Activated CD4-positive, alpha-beta T cell treated with anti-CD3 and anti-CD28 coated beads, Interleukin-2, Interleukin-6, amounts not matched to agents 100 ng/mL and 50 ng/mL, durations not matched to agents 16 hours and 8 hours (primary cell): ENCODE data around the gene MTUS2.
A peak's percentile ranks its signal among the peaks of the same experiment; 100 is the strongest.

Experiments
- DNase-seq: peaks from one replicate; pipeline ENCODE4 v3.0.0-alpha.2; 2020

Gene MTUS2

DNA sequence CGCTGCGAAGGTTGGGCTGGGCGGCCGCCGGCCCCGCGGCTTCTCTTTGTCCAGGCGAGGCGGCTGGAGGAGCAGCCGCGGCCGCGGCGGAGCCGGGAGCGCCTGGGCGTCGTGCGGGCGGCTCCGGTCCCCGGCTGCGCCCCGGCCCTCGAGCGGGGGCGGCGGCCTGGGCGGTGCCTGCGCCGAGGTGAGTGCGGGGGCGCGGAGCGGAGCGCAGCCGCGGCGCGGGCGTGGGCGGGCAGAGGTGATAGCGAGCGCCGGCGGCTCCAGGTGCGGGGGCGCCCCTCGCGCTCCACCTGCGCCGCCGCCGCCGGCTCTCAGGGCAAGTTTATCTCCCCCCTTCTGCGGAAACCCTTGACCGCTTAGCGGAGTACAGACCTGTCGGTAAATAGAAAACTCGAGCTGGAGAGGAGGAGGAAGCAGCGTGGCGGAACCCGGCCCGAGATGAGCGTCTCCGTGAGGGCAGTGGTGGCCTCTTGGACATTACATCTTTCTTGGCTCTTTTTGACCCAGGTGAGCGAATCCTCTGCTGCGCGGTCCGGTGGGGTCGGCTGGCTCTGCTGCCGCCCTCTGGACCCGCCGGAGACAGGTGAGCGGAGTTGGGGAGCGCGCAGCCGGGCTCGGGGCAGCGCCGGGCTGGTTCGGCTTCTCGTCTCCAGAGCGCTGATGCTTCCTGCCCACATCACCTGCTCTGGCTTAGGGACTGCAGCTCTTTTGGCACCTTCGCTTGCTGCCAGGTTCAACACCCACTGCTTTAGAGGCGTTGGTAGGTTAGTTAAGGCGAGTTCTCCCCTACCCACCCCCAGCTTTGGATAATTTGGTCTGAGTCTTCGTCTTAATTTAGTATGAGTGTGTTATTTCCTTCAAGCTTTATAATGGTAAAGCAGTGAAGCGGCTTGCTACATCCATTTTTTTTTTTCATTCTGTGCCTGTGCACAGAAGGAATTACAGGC lies at the start of gene MTUS2:
Gene MTUS2 (plus strand): TSS at position 241 of the 953 bp plus-strand sequence.
- DNase-seq, result peak; percentile 6

DNA sequence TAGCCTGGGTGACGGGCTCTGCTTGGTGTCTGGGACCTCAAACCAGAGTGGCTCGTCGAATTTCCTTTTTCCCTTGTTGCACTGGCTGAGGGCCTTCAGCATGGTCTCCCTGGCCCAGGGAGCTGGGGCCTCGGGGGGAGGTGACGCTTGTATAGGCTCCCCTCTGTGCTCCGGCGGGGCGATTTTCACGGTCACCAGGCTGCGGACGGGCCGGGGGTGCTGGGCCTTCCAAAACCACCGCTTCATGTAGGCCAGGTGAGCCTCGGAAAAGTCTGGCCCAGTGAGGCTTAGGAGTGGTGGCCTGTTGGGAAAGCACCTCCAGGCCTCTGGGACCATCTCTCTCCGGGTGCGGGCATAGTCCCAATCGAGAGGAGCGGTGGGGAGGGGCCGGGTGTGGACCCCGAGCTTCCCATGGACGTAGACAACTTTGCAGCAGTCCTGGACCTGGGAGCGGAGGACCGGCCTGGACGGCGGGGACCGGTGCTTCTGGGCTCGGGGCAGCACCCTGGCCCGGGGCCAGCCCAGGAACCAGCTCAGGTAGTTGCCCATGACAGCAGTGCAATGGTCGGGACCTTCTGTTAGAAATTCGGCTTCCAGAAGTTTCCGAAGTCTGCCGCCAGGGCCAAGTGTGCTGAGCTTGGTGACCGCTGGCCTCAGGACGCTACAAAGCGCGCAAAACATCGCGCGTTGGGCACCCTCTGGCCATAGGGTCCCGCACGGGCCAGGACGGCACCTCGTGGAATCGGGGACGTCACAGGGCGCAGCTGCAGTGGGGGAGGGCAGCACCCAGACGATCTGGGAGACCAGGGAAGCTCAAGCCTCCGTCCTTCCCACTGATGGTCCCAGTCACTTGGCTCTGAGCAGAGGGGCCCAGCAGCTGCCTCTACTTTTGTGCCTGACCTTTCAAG lies 41.6 kb upstream of the MTUS2 start:
- no peak for DNase-seq

DNA sequence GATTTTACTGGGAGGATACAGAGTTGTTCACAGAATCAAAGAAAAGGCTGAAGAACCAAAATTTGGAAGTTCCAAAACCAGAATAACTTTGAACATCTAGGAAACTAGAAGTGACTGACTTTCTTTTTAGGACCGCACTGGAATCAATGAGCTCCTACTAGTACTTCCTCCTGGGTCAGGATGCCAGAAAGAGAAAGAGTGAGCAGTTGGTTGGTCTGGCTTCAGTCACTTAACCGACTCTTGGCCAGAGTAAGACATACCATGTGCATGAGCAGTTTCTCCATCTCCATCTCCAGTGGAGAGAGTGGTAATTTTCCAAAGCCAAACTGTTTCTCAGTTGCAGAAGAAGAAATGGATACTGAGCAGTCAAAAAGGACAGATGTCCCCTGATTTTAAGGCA lies 27.1 kb upstream of the MTUS2 start:
- no peak for DNase-seq

DNA sequence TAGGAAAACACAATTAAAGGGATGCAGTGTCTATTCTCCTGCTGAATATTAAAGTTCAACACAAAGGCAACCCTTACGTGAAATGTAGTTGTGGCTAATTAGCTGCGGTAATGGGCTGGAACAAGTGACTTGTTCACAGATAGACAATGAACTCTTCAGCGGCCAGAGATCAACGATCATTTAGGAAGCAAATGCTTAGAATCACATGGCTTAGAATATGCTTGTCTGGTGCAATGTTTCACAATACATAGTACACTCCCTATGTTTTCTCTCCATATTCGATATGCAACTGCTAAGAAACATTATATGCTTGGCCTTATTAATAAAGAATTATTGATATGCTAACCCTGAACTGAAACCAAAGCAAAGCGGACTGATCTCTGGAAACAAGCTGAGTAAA lies 25.7 kb upstream of the MTUS2 start:
- DNase-seq, result no peak

DNA sequence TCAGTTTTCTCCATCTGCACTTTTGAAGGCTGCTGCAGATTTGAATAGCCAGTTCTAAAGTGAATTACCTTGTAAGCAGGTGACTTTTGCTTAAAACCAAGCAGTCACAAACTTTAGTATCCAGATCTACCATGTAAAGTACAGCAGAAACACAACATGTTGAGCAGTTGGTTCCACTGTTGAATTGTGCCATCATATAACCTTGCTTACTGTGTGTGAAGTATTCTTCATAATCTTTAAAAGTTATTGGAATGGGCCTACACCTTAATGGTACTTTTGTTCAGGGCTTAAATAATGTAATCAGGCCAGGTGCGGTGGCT lies 23.2 kb upstream of the MTUS2 start:
- DNase-seq, result no peak

DNA sequence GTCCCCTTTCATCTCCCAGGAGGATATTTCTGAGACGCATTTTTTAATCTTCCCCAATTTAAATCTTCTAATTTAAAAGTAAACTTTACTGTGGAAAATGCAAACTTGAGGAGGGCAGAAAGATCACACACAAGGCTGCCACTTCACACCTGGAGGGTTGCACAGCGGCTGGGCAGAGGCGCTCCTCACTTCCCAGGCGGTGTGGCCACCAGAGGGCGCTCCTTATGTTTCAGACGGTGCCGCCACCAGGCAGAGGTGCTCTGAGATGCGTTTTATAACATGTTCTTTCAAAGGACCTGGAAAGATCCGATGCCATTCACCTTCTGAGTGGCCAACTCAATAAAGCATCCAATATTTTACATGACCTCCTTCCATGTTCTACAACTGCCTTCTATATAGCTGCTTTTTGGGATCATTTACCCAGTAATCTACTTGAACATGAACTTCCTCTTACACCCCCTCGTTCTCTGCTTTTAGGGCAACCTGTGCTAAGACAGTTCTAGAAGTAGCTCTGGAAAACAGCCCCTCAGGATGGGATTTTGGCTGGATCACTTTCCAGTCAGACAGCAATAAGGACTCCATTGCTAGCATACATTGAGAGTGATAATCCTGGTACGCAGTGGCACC lies 14.8 kb upstream of the MTUS2 start:
- DNase-seq, result peak; percentile 62

DNA sequence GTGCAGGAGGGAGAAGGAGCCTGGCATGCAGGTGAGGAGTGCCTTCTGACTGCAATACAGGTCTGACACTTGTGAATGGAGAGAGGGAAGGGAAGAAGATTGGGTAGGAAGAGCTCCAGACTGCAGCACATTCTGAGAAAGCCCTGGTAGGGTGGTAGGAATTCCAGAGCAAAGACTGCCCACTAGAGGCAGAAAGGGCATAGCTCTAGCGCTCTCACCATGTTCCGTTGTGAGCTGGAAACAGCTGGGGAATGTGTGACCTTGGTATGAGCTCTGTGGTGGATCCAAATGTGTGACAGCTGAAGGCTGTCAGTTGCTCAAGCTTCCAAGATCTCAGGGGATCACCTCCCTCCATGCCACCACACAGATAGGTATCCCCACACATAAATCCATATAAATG lies 2.9 kb upstream of the MTUS2 start:
- no peak for DNase-seq

DNA sequence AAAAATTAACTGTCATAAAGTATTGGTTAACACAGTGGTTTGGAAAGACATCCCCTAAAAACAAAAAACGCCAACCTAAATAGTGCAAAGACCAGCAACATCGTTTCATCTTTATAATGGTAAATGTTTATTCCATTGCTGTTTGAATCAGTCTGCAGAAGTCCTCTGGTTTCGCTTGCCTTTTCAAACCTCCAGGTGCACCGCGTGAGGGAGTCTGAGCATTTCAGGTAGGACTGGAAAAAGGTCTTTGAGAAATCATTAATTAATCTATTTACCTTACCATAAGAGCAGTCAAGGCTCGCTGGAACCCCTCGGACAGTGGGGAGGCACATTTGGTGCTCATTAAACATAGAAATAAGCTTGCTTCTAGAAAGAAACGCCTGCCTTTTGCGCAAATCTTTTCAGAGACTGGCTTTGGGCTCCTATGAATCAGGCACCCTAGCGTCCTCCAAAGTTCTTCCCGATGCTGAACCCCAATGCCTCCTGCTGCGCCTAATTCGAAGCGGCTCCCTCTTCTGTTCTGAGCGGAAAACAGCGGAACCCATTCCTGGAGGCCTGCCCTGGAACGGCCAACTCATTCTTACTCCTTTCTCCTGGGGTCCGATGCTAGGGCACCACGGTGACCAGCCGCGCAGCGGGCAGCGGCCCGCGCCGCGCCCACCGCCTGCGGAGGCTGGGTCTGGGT lies 951 bp upstream of the MTUS2 start:
- no peak for DNase-seq

DNA sequence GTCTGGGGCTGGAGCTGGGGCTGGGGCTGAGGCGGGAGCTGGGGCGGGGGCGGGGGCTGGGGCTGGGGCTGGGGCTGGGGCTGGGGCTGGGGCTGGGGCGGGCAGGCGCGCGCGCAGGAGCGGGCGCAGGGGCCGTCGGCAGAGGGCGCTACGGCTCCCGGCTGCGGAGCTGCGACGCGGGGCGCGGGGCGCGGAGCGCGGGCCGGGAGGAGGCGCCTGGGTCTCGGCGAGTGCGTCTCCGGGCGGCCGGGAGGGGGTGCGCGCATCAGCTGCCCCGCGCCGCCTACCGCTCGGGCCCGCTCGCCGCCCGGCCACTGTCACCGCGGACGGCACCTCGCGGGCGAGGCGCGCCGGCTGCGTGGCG lies 422 bp upstream of the MTUS2 start:
- DNase-seq, result peak; percentile 72

DNA sequence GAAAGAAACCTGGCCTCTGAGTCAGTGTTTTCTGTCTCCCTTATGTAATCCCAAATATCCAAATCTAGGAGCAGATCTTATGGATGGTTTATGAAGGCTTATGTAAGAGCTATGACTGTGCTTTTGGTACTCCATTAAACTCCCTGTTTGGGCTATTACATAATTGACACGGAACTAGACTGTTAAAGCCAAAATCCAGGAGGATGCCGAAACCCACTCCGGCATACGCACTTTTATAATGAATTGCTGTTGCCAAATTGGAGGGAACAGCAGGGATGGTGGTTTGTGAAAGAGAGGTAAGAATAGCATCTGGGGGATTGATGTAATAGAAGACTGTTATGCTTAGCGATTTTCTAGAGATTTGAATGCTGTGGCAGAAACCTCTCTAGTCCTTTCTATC lies 2.0 kb downstream of the MTUS2 start:
- no peak for DNase-seq

DNA sequence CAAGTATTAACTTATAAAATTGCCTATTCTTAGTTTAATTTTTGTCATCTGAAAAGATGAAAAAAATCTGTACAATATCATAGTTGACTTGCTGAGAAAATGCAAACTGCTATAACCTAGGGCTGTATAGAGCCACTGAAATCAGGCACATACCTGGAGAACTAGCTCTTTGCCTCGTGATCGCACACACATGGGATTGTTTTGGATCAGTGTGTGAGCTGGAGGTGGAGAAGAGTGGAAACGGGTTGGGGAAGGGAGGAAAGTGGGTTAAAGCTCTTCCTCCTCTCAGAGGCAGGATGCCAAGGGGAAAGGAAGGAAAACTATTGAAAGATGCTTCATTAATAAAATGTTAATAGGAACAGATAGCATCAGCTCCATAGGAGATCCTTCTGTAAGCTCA lies 2.7 kb downstream of the MTUS2 start:
- no peak for DNase-seq

DNA sequence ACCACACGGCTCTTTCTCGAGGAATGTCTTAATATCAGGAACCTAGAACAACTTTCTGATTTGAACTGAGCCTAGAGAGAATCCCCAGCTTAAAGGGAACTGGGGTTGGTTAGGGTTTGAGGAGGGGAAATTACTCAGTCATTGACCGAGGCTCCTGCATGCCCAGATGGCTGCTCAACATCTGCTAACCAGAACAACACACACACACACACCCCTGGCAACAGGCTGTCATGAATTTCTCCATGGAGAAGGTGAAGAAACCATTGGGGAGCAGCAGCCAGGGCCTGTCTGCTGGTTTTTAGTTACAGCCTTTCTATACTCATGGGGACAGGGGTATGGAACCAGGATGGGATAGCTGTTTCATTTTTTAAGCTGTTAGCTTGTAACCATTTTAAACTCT lies 5.2 kb downstream of the MTUS2 start:
- no peak for DNase-seq

DNA sequence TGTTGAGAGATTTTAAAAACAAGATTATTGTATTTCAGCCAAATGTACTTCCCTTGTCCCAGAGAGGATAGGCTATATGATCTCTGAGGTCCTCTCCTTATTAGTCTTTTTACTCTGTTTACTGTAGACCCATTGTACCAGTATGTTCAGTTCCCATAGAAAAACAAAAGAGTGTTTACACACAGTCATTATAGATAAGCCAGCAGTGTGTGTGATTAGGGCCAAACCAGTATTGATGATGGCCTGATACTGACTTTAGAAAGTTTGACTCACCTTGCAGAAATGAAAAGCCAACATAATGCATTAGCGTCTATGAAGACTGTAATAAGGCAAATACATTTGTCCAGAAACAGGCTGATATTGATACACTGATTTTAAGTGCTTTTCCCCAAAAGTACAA lies 6.2 kb downstream of the MTUS2 start:
- DNase-seq, result no peak

DNA sequence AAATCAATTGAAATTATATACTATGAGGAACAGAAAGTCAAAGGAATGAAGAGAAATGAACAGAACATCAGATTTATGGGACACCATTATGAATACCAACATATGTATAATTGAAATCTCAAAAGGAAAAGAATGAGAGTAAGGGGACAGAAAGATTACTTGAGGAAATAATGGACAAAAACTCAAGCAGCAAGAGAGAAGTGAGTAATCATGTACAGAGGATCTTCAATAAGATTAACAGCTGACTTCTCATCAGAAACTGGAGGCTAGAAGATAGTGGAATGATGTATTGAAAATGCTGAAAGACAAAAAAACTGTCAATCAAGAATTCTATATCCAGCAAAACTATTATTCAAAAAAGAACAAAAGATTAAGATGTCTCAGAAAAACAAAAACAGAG lies 10.4 kb downstream of the MTUS2 start:
- DNase-seq, result no peak

DNA sequence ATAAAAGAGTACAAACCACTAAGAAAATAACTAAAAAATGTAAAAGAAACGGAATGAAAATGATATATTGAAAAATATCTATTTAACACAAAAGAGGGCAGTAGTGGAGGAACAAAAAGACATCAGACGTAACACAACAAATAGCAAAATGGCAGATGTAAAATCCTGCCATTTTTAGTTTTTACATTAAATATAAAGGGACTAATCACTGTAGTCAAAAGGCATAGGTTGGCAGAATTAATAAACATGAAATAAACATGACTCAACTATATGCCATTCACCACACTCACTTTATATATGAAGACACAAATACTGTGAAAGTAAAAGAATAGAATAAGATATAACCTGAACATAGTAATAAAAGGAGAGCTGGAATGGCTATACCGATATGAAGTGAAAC lies 11.0 kb downstream of the MTUS2 start:
- DNase-seq, result no peak

DNA sequence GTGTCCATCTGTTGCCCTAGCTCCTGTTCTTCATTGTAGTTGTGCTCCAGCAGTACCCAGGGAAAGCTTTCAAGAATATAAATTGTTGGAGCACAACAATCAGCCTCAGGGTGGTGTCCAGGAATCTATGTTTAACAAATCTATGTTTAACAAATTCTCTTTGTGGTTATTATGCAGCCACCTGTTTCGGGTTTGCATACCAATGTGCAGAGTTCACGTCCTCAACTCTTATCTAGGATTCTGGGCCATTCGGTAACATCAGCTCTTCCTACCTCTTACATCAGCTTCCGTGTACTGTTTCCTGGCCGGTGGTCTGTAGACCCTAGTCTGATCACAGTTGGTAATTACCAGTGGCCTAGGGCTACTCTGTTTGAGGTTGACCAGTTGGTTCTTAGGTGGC lies 17.0 kb downstream of the MTUS2 start:
- no peak for DNase-seq

DNA sequence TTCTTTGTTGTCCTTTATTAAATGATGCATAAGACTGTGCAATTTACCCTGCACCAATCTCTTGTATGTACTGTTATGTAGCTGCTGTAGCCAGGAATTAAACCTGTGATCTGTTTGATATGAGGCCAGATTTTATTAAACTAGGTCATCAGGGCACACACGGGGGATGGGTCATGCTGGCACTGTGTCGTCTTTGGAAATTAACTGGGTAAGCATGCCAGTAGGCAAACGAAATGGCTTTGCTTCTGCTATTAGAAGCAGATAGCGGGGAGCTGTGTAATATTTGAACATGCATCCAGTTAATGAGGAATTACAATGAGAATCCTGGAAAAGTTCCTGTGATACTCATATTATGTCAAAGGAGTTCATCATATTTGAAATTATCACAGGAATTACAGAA lies 23.5 kb downstream of the MTUS2 start:
- DNase-seq, result no peak

DNA sequence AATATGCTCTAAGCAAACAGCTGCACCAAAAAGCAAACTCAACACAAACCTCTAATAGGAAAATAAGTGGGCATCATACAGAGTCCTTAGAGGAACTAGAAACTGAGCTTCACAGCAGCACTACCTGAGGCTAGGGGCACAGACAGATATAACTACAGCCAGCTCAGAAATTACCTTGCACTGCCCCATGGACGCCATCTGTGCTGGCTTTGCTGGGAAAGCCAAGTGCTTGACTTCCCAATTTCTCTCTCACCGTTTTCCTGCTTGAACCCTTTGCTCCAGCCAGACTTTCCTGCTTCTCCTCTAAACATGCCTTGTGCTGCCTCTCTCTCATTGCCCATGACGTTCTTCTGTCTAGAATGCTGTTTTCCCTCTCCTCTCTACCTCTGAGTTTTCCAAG lies 29.3 kb downstream of the MTUS2 start:
- no peak for DNase-seq

DNA sequence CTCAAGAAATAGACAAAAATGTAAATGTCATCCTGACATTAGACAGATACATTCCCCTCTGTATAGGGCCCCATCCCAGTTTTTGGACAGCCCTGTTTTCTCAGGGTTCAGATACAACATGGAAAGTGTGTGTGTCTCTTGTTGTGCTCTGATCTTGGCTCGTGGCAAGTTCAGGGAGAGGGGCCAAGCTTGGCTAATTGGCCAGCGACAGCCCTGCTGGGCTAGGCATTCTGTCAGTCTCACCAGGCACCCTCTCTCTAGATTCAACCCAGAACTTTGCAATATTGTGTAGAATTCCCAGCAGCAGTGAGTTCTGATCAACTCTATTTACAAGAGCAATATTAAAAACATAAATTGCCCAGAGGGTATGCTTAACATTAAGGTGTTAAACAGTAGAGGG lies 30.1 kb downstream of the MTUS2 start:
- no peak for DNase-seq

DNA sequence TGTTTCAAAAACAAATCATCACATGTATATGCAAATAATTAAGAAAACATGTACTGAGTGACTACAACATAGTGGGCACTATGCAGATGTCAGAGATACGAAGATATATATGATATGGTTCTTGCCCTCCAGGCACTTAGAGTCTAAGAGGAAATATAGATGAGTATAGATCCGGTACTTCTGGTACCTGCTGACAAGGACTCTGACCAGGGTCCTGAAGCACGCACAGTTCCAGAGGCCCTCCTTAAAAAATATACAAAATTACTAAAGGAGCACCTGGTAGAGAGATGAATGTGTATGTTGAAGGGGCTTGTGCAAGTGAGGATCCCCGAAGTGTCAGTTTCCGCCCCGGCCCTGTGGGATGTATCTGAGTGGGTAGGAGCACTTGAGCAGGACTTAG lies 31.3 kb downstream of the MTUS2 start:
- DNase-seq, result no peak

DNA sequence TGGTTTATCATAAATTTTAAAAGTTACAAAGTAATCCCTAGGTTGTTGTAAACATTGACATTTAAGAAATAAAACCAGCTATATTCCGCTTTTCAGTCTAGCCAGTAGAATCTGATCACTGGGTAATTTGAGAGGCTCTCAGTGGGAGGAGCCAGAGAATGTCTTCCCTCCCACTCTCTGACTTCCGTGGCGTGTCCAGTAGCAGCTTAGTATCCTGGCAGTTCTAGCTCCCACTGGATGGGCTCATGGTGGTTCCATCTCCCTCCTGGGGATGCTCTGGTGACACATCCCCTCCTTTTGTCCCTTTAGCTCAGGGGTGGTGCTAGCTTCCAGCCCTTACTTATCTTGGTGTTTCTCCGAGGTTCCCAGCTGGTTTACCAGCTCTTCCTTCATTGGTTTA lies 34.5 kb downstream of the MTUS2 start:
- DNase-seq, result no peak

DNA sequence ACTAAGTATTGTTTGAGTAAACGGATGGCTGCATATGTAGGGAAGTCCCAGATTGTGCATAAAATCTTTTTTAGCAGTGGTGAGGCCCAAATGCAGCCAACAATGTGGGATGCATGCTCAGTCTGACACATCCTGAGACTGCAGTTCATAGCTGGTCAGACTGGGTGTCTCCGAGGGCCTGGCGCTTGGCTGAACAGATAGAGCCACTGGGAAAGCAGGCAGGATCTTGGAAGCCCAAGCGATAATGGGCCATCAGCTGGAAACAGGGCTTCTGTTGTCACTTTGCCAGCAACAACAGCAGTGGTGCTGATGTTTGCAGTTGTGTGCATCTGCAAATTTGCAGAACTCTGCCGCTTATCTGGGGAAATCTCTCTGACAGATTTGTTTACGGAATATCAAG lies 36.1 kb downstream of the MTUS2 start:
- DNase-seq, result no peak

DNA sequence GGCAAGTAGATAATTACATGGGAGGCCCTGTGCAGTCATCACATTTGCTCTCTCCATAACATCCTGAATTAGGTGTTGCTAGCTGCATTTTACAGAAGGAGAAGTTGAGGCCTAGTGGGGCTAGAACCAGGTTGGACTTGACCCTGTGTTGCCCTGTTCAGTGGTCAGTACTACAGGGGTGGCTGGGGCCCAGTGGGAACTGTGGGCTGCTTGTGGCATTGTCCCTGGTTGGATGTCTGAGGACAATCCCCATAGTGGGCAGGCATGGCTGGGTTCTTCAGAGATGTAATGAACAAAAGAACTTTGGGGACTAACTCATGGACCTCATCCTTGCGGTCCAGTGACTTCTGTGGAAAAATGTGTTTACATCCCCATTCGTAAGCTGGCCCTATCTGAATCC lies 38.9 kb downstream of the MTUS2 start:
- DNase-seq, result no peak
